ENCODE data around the gene URI1. TPM values are rescaled to one million over a fixed set of nuclear protein-coding genes. Genes with fewer than 3 reads are reported as not detected.

The URI1 gene
- polyA plus RNA-seq, 1 donor (not counting 4 experiments of a cell fraction or from before 2014, with no cell fraction given) = 98.6 TPM

- no peak overlapping the region for H2AFZ ChIP-seq (ENCODE audit: control insufficient read depth, low read length)
- H3K36me3 ChIP-seq (ENCODE audit: control insufficient read depth in 2 of 2, extremely low read depth in 1 of 2, insufficient read depth in 2 of 2, low read length in 2 of 2) = peaks cover 0 to 5% of the 10 kb centered on the region in 2 experiments
- dilution Hi-C loops (cut with MboI; ENCODE audit: extremely low pct_ligation_motif_present, low sequenced_read_pairs) = no loop called here
- H3K27ac ChIP-seq (ENCODE audit: control insufficient read depth, insufficient read depth, low read length) = no peak overlapping the region
- no peaks in the 10 kb centered on the region for H3K27me3 ChIP-seq (ENCODE audit: control insufficient read depth, extremely low read depth, insufficient read depth, low read length)
- peaks cover 2% of the 10 kb centered on the region for H3K9me1 ChIP-seq (ENCODE audit: control insufficient read depth, extremely low read depth, insufficient read depth, low read length)
- no peak for DNase-seq (ENCODE audit: low read depth, low spot score)
- peak overlapping the region; percentile 23 for H3K4me2 ChIP-seq (ENCODE audit: control insufficient read depth, extremely low read depth, insufficient read depth, low read depth, low read length)
- H3K4me1 ChIP-seq (ENCODE audit: control insufficient read depth, extremely low read depth, insufficient read depth, low read length) = peaks cover 18% of the 10 kb centered on the region
- TF ChIP-seq EZH2 (IDR thresholded peaks at IDR 0.05; ENCODE audit: low read length) (no peak), CTCF (optimal IDR thresholded peaks at IDR 0.05 in 1 of 3, IDR thresholded peaks at IDR 0.05 in 1 of 3, conservative IDR thresholded peaks at IDR 0.05 in 1 of 3; ENCODE audit: extremely low read depth in 1 of 3, insufficient read depth in 2 of 3, low read length in 3 of 3) (no peak)
- no peak overlapping the region for H3K9ac ChIP-seq (ENCODE audit: control insufficient read depth, extremely low read depth, insufficient read depth, low read length)
- H4K20me1 ChIP-seq (ENCODE audit: control insufficient read depth, extremely low read depth, insufficient read depth, low read length) = peaks cover 15% of the 10 kb centered on the region
- no peaks in the 10 kb centered on the region for H3K9me3 ChIP-seq (ENCODE audit: control insufficient read depth, low read depth, low read length)
- FAIRE-seq = peak; percentile 23
- H3K4me3 ChIP-seq (ENCODE audit: control insufficient read depth in 2 of 3, extremely low read depth in 1 of 3, insufficient read depth in 2 of 3, low read depth in 1 of 3, low read length in 3 of 3) = no peak overlapping the region
- peaks cover 97% of the 10 kb centered on the region for H3K79me2 ChIP-seq (ENCODE audit: control insufficient read depth, insufficient read depth, low read length)
Measured at GRCh38 chr19:29967623-29968022, 25.6 kb downstream of the URI1 start.

- FAIRE-seq (no peak), DNase-seq (ENCODE audit: low read depth, low spot score) (no peak)
- peaks cover 97% of the 10 kb centered on the region for H3K79me2 ChIP-seq (ENCODE audit: control insufficient read depth, insufficient read depth, low read length)
- no peak overlapping the region for H3K9ac ChIP-seq (ENCODE audit: control insufficient read depth, extremely low read depth, insufficient read depth, low read length)
- H3K4me3 ChIP-seq (ENCODE audit: control insufficient read depth in 2 of 3, extremely low read depth in 1 of 3, insufficient read depth in 2 of 3, low read depth in 1 of 3, low read length in 3 of 3) = no peak overlapping the region
- H2AFZ ChIP-seq (ENCODE audit: control insufficient read depth, low read length) = no peak overlapping the region
- H3K36me3 ChIP-seq (ENCODE audit: control insufficient read depth in 2 of 2, extremely low read depth in 1 of 2, insufficient read depth in 2 of 2, low read length in 2 of 2) = no peaks in the 10 kb centered on the region
- H3K4me1 ChIP-seq (ENCODE audit: control insufficient read depth, extremely low read depth, insufficient read depth, low read length) = peaks cover 18% of the 10 kb centered on the region
- H4K20me1 ChIP-seq (ENCODE audit: control insufficient read depth, extremely low read depth, insufficient read depth, low read length) = peaks cover 11% of the 10 kb centered on the region
- peaks cover 2% of the 10 kb centered on the region for H3K9me1 ChIP-seq (ENCODE audit: control insufficient read depth, extremely low read depth, insufficient read depth, low read length)
- no peak overlapping the region for H3K27ac ChIP-seq (ENCODE audit: control insufficient read depth, insufficient read depth, low read length)
- H3K4me2 ChIP-seq (ENCODE audit: control insufficient read depth, extremely low read depth, insufficient read depth, low read depth, low read length) = no peak overlapping the region
- dilution Hi-C loops (cut with MboI; ENCODE audit: extremely low pct_ligation_motif_present, low sequenced_read_pairs) = no loop called here
- no peak for TF ChIP-seq CTCF (optimal IDR thresholded peaks at IDR 0.05 in 1 of 3, IDR thresholded peaks at IDR 0.05 in 1 of 3, conservative IDR thresholded peaks at IDR 0.05 in 1 of 3; ENCODE audit: extremely low read depth in 1 of 3, insufficient read depth in 2 of 3, low read length in 3 of 3)
- no peak for TF ChIP-seq EZH2 (IDR thresholded peaks at IDR 0.05; ENCODE audit: low read length)
- no peaks in the 10 kb centered on the region for H3K27me3 ChIP-seq (ENCODE audit: control insufficient read depth, extremely low read depth, insufficient read depth, low read length)
- H3K9me3 ChIP-seq (ENCODE audit: control insufficient read depth, low read depth, low read length) = no peaks in the 10 kb centered on the region
Measured at GRCh38 chr19:29969891-29970290, 27.9 kb downstream of the URI1 start.

Data from keratinocyte (primary cell).